ENCODE data around the gene NR0B1.

NR0B1 gene

DNA sequence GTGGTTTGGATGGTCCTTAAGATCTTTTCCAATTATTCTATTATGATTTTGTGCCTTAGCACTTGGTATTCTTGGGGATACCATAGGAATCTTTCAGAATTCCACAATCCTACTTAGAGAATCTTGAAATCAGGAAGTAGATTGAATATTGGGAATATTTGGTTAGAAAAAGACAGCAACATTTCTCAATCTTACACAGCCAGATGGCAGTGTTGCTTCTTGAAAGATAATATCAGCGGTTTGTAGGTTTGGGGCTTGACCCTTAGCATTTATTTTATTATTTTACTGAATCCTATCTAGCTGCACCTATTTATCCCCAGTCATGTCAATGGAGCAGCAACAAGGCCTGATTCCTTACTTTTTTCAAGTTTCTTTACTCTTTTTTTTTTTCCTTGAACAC lies 33.7 kb downstream of the NR0B1 start:
- no peak overlapping the region for H3K27ac ChIP-seq (ENCODE audit: low read length)
- TF ChIP-seq EZH2phosphoT487 (IDR thresholded peaks at IDR 0.05; ENCODE audit: low read depth), result no peak
- peak; percentile 54 for TF ChIP-seq CTCF (IDR thresholded peaks at IDR 0.05; ENCODE audit: low read depth, low read length)
- H3K4me2 ChIP-seq (ENCODE audit: low read length), result no peak overlapping the region
- H3K79me2 ChIP-seq (ENCODE audit: low read length), result no peaks in the 10 kb centered on the region
- H3K4me3 ChIP-seq (ENCODE audit: low read length), result no peak overlapping the region
- H3K4me1 ChIP-seq (ENCODE audit: low read length), result peaks cover 13% of the 10 kb centered on the region
- H3K9ac ChIP-seq (ENCODE audit: low read length), result no peak overlapping the region
- H4K20me1 ChIP-seq (ENCODE audit: insufficient read depth, low read length), result no peaks in the 10 kb centered on the region
- no peaks in the 10 kb centered on the region for H3K27me3 ChIP-seq (ENCODE audit: low read depth, low read length)
- no peaks in the 10 kb centered on the region for H3K36me3 ChIP-seq (replicated peaks; ENCODE audit: low read depth, low read length)
- H2AFZ ChIP-seq (ENCODE audit: low read depth, low read length), result no peak overlapping the region
- H3K9me3 ChIP-seq (ENCODE audit: insufficient read depth, low read length), result no peaks in the 10 kb centered on the region

DNA sequence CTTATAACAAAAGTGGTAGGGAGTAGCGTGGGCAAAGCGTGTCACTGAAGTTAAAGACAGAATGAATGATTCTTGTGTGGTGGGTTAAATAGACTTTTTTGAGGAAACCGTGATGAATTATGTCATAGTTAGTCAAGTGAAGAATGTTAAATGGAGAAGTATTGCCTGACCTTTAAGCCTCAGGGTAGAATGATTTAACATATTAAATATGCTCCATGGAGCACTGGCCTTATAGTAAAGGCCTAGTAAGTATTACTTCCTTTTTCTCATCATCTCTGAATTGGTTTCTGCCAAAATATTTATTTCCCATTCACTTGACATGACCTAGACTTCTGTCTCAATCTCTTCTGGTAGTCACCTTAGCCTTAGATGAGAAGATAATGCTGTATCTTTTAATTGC lies 38.6 kb downstream of the NR0B1 start:
- H2AFZ ChIP-seq (ENCODE audit: low read depth, low read length), result no peak overlapping the region
- H4K20me1 ChIP-seq (ENCODE audit: insufficient read depth, low read length), result no peaks in the 10 kb centered on the region
- peak overlapping the region; percentile 27 for H3K4me2 ChIP-seq (ENCODE audit: low read length)
- no peaks in the 10 kb centered on the region for H3K79me2 ChIP-seq (ENCODE audit: low read length)
- H3K27me3 ChIP-seq (ENCODE audit: low read depth, low read length), result no peaks in the 10 kb centered on the region
- no peak overlapping the region for H3K4me3 ChIP-seq (ENCODE audit: low read length)
- H3K36me3 ChIP-seq (replicated peaks; ENCODE audit: low read depth, low read length), result no peaks in the 10 kb centered on the region
- H3K9ac ChIP-seq (ENCODE audit: low read length), result no peak overlapping the region
- peaks cover 14% of the 10 kb centered on the region for H3K4me1 ChIP-seq (ENCODE audit: low read length)
- H3K27ac ChIP-seq (ENCODE audit: low read length), result no peak overlapping the region
- no peaks in the 10 kb centered on the region for H3K9me3 ChIP-seq (ENCODE audit: insufficient read depth, low read length)
- TF ChIP-seq CTCF (IDR thresholded peaks at IDR 0.05; ENCODE audit: low read depth, low read length) (no peak), EZH2phosphoT487 (IDR thresholded peaks at IDR 0.05; ENCODE audit: low read depth) (no peak)

- TF ChIP-seq EZH2phosphoT487 (IDR thresholded peaks at IDR 0.05; ENCODE audit: low read depth) (no peak), CTCF (IDR thresholded peaks at IDR 0.05; ENCODE audit: low read depth, low read length) (no peak)
- no peaks in the 10 kb centered on the region for H4K20me1 ChIP-seq (ENCODE audit: insufficient read depth, low read length)
Measured at GRCh38 chrX:30262763-30263162, 46.4 kb downstream of the NR0B1 start.

GRCh38 chrX:30261012-30261411 lies 48.2 kb downstream of the NR0B1 start:
- no peaks in the 10 kb centered on the region for H3K4me1 ChIP-seq (ENCODE audit: low read length)
- no peaks in the 10 kb centered on the region for H3K27me3 ChIP-seq (ENCODE audit: low read depth, low read length)
- no peaks in the 10 kb centered on the region for H3K79me2 ChIP-seq (ENCODE audit: low read length)
- no peak overlapping the region for H3K4me2 ChIP-seq (ENCODE audit: low read length)
- H2AFZ ChIP-seq (ENCODE audit: low read depth, low read length), result no peak overlapping the region
- H3K9me3 ChIP-seq (ENCODE audit: insufficient read depth, low read length), result no peaks in the 10 kb centered on the region
- TF ChIP-seq EZH2phosphoT487 (IDR thresholded peaks at IDR 0.05; ENCODE audit: low read depth) (no peak), CTCF (IDR thresholded peaks at IDR 0.05; ENCODE audit: low read depth, low read length) (no peak)
- no peak overlapping the region for H3K9ac ChIP-seq (ENCODE audit: low read length)
- no peaks in the 10 kb centered on the region for H4K20me1 ChIP-seq (ENCODE audit: insufficient read depth, low read length)
- no peak overlapping the region for H3K4me3 ChIP-seq (ENCODE audit: low read length)
- no peak overlapping the region for H3K27ac ChIP-seq (ENCODE audit: low read length)
- H3K36me3 ChIP-seq (replicated peaks; ENCODE audit: low read depth, low read length), result no peaks in the 10 kb centered on the region

More at GRCh38 chrX:30262763-30263162, 46.4 kb downstream of the NR0B1 start:
- Histone ChIP-seq H3K27me3 (ENCODE audit: low read depth, low read length) (no peaks in the 10 kb centered on the region), H3K9me3 (ENCODE audit: insufficient read depth, low read length) (no peaks in the 10 kb centered on the region), H3K4me1 (ENCODE audit: low read length) (no peaks in the 10 kb centered on the region), H3K4me3 (ENCODE audit: low read length) (no peak overlapping the region), H3K79me2 (ENCODE audit: low read length) (no peaks in the 10 kb centered on the region), H3K9ac (ENCODE audit: low read length) (no peak overlapping the region), H2AFZ (ENCODE audit: low read depth, low read length) (no peak overlapping the region), H3K4me2 (ENCODE audit: low read length) (no peak overlapping the region), H3K27ac (ENCODE audit: low read length) (no peak overlapping the region), H3K36me3 (replicated peaks; ENCODE audit: low read depth, low read length) (no peaks in the 10 kb centered on the region)
